A549 (cell line): ENCODE results near the gene ALDH7A1. TPM values are rescaled to one million over a fixed set of nuclear protein-coding genes. Genes with fewer than 3 reads are reported as not detected.

Source experiments
- ATAC-seq, 2 experiments: fragments of 200-7000 bp in 1 of 2; fragments of >200 bp in 1 of 2; cut with Nextera tagmentation in 1 of 2; cut with Tn5 transposase in 1 of 2; 3 replicates each; pipeline versions ENCODE4 v1.8.0 to v1.9.1; 2018 to 2020; ENCODE audit warnings: mild to moderate bottlenecking in 1 of 2, moderate library complexity in 1 of 2
- CTCF ChIA-PET: fragments of 300-600 bp; sonication (Branson Sonifier 250); formaldehyde crosslinking; extraction: SDS; loops from one replicate; lab custom pipeline; 2021; ENCODE audit warnings: antibody characterized with exemption, inconsistent platforms; lab: Yijun Ruan, JAX
- POLR2A ChIA-PET: fragments of 350-600 bp; formaldehyde crosslinking; extraction: SDS; loops from one replicate; lab custom pipeline; 2021; ENCODE audit warnings: antibody characterized with exemption, inconsistent platforms; lab: Yijun Ruan, JAX
- DNase-seq, 2 experiments: peaks; one replicate each; pipeline versions ENCODE4 v3.0.0 to v3.0.0-alpha.2; 2011 to 2016; ENCODE audit warnings: low read depth in 1 of 2, low spot score in 1 of 2
- FAIRE-seq: peaks from 2 replicates; lab custom pipeline; 2011; peaks lifted over from hg19 to GRCh38; lab: Jason Lieb, UNC
- H3K27ac ChIP-seq, 2 experiments: fragments of >200 bp; sonication (Bioruptor Twin); formaldehyde crosslinking; 3 replicates each; pipeline ENCODE4 v1.5.1; 2016 to 2017
- H3K4me1 ChIP-seq: fragments of >200 bp; sonication (Bioruptor Twin); formaldehyde crosslinking; 3 replicates; pipeline ENCODE4 v1.6.1; 2016
- H3K4me2 ChIP-seq: fragments of >200 bp; sonication (Bioruptor Twin); formaldehyde crosslinking; 3 replicates; pipeline ENCODE4 v1.6.1; 2016
- H3K4me3 ChIP-seq: fragments of >200 bp; sonication (Bioruptor Twin); formaldehyde crosslinking; 3 replicates; pipeline ENCODE4 v1.5.1; 2016
- H3K9me3 ChIP-seq: fragments of >200 bp; sonication (Bioruptor Twin); formaldehyde crosslinking; 3 replicates; pipeline ENCODE4 v1.6.1; 2016
- CBX8 ChIP-seq: fragments of 200-600 bp; sonication (generic); IDR thresholded peaks from 2 replicates; pipeline ENCODE4 v1.6.1; 2016
- CEBPB ChIP-seq, 2 experiments: fragments of >200 bp in 1 of 2; sonication (Bioruptor Twin) in 1 of 2; formaldehyde crosslinking in 1 of 2; IDR thresholded peaks; 2 replicates each; pipeline ENCODE4 v1.6.1; 2012 to 2016
- CHD2 ChIP-seq: fragments of 150-350 bp; IDR thresholded peaks from 2 replicates; pipeline ENCODE4 v1.6.1; 2014; ENCODE audit warnings: low read length; ENCODE audit not compliant: partially characterized antibody
- E2F6 ChIP-seq: IDR thresholded peaks from 2 replicates; pipeline ENCODE4 v1.6.1; 2012; ENCODE audit warnings: low read depth, borderline replicate concordance
- GATA3 ChIP-seq: IDR thresholded peaks from 2 replicates; pipeline ENCODE4 v1.6.1; 2012; ENCODE audit warnings: borderline replicate concordance
- MYC ChIP-seq: IDR thresholded peaks from 2 replicates; pipeline ENCODE4 v1.6.1; 2012; ENCODE audit warnings: mild to moderate bottlenecking, inconsistent platforms, low read length, improper control_type of control experiment, borderline replicate concordance
- NR3C1 ChIP-seq: fragments of >200 bp; sonication (Bioruptor Twin); formaldehyde crosslinking; IDR thresholded peaks from 3 replicates; pipeline ENCODE4 v1.6.1; 2017
- POLR2A ChIP-seq: IDR thresholded peaks from 2 replicates; pipeline ENCODE4 v1.6.1; 2012; ENCODE audit warnings: mild to moderate bottlenecking, low read length
- POLR2AphosphoS2 ChIP-seq: conservative IDR thresholded peaks from 2 replicates; pipeline ENCODE4 v1.6.1; 2012; ENCODE audit warnings: low read length, improper control_type of control experiment, inconsistent platforms
- RARB ChIP-seq: fragments of 250-450 bp; sonication (Bioruptor Pico); IDR thresholded peaks from 2 replicates; pipeline ENCODE4 v1.8.0; 2021; ENCODE audit warnings: mild to moderate bottlenecking, moderate library complexity
- RFX5 ChIP-seq: fragments of 450-650 bp; IDR thresholded peaks from 2 replicates; pipeline ENCODE4 v1.7.1; 2014; ENCODE audit warnings: antibody characterized with exemption, mild to moderate bottlenecking, moderate library complexity
- SMC3 ChIP-seq: fragments of >200 bp; sonication (Bioruptor Twin); formaldehyde crosslinking; IDR thresholded peaks from 3 replicates; pipeline ENCODE4 v1.6.1; 2018; ENCODE audit warnings: inconsistent platforms
- TFCP2L1 ChIP-seq: fragments of 250-450 bp; sonication (Bioruptor Pico); IDR thresholded peaks from 2 replicates; pipeline ENCODE4 v1.5.0; 2021; ENCODE audit warnings: mild to moderate bottlenecking
- TP53 ChIP-seq: fragments of 250-450 bp; sonication (Bioruptor Pico); IDR thresholded peaks from 2 replicates; pipeline ENCODE4 v1.5.0; 2021; ENCODE audit warnings: mild to moderate bottlenecking, moderate library complexity
- WGBS: methylation state at CpG from one replicate; pipeline ENCODE4 v1.1.6; 2017; ENCODE audit errors: missing lambda C conversion rate; 5-methylcytosine and 5-hydroxymethylcytosine counted together
- polyA plus RNA-seq, 4 experiments: library from polyadenylated mRNA; depleted of rRNA in 3 of 4; stranded (reverse); fragments of >200 nt; fragmentation: RNase III in 1 of 4; extraction: RNeasy Plus Mini Kit Qiagen cat#74134 plus additional on column Dnase treatment in 1 of 4; gene quantifications; 2 replicates in 3 of 4; 3 replicates in 1 of 4; pipeline ENCODE4 v1.2.3, GENCODE V29; 2011 to 2017
- TF ChIP-seq, protein P1 (sequence below): fragments of 450-650 bp; IDR thresholded peaks from 2 replicates; pipeline ENCODE4 v1.6.1; 2014; ENCODE audit warnings: antibody characterized with exemption
- TF ChIP-seq, protein P2 (sequence below): fragments of 250-450 bp; sonication (Bioruptor Pico); IDR thresholded peaks from 2 replicates; pipeline ENCODE4 v1.5.0; 2021; ENCODE audit warnings: mild to moderate bottlenecking, moderate library complexity, borderline replicate concordance
- TF ChIP-seq, protein P3 (sequence below): fragments of >200 bp; sonication (Bioruptor Twin); formaldehyde crosslinking; IDR thresholded peaks from 3 replicates; pipeline ENCODE4 v1.5.1; 2016

ALDH7A1 gene
- polyA plus RNA-seq, 2 of the 4 experiments (the other 2 are of a cell fraction), result 72.4 to 99.2 TPM

GRCh38 chr5:126589536-126590297, 5.3 kb downstream of the ALDH7A1 start (continued):
- TF ChIP-seq, protein P1, sequence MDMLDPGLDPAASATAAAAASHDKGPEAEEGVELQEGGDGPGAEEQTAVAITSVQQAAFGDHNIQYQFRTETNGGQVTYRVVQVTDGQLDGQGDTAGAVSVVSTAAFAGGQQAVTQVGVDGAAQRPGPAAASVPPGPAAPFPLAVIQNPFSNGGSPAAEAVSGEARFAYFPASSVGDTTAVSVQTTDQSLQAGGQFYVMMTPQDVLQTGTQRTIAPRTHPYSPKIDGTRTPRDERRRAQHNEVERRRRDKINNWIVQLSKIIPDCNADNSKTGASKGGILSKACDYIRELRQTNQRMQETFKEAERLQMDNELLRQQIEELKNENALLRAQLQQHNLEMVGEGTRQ, result no peak
- TF ChIP-seq E2F6, result no peak

- WGBS, result 90% methylated on average over 9 of the region's 9 CpGs
- H3K9me3 ChIP-seq, result no peaks in the 10 kb centered on the region
- ChIA-PET POLR2A (no interaction called here), CTCF (interaction anchor here (1.4 to 2.6 kb wide), 2 partner anchors 13 to 235 kb away, joined by 3 to 8 read pairs; partner anchors contain the start of gene PHAX)
- H3K4me3 ChIP-seq, result no peak overlapping the region
- FAIRE-seq, result no peak
- no peak overlapping the region for H3K27ac ChIP-seq
- no peak for DNase-seq
- H3K4me1 ChIP-seq, result peaks cover 2% of the 10 kb centered on the region; the same call in 1 of the 3 replicates
- ATAC-seq, result no peak
- H3K4me2 ChIP-seq, result no peak overlapping the region
- no peak for TF ChIP-seq RFX5
- TF ChIP-seq, protein P2, sequence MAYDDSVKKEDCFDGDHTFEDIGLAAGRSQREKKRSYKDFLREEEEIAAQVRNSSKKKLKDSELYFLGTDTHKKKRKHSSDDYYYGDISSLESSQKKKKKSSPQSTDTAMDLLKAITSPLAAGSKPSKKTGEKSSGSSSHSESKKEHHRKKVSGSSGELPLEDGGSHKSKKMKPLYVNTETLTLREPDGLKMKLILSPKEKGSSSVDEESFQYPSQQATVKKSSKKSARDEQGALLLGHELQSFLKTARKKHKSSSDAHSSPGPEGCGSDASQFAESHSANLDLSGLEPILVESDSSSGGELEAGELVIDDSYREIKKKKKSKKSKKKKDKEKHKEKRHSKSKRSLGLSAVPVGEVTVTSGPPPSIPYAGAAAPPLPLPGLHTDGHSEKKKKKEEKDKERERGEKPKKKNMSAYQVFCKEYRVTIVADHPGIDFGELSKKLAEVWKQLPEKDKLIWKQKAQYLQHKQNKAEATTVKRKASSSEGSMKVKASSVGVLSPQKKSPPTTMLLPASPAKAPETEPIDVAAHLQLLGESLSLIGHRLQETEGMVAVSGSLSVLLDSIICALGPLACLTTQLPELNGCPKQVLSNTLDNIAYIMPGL (CRISPR knock-in tag), result no peak
- TF ChIP-seq RARB (CRISPR knock-in tag), result no peak
- no peak for TF ChIP-seq TP53
- no peak for TF ChIP-seq CBX8
- TF ChIP-seq POLR2A, result no peak
- TF ChIP-seq CEBPB (IDR thresholded peaks at IDR 0.05), result no peak
- TF ChIP-seq SMC3, result no peak
- no peak for TF ChIP-seq E2F6
- no peak for TF ChIP-seq GATA3
- TF ChIP-seq, protein P3, sequence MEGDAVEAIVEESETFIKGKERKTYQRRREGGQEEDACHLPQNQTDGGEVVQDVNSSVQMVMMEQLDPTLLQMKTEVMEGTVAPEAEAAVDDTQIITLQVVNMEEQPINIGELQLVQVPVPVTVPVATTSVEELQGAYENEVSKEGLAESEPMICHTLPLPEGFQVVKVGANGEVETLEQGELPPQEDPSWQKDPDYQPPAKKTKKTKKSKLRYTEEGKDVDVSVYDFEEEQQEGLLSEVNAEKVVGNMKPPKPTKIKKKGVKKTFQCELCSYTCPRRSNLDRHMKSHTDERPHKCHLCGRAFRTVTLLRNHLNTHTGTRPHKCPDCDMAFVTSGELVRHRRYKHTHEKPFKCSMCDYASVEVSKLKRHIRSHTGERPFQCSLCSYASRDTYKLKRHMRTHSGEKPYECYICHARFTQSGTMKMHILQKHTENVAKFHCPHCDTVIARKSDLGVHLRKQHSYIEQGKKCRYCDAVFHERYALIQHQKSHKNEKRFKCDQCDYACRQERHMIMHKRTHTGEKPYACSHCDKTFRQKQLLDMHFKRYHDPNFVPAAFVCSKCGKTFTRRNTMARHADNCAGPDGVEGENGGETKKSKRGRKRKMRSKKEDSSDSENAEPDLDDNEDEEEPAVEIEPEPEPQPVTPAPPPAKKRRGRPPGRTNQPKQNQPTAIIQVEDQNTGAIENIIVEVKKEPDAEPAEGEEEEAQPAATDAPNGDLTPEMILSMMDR, result no peak
- no peak for TF ChIP-seq NR3C1
- TF ChIP-seq TFCP2L1 (CRISPR knock-in tag), result no peak
- TF ChIP-seq POLR2AphosphoS2, result no peak
- TF ChIP-seq MYC, result no peak
- TF ChIP-seq CHD2, result no peak
These were observed 7.2 kb downstream of the ALDH7A1 start for GRCh38 chr5:126587551-126588390.
